Retinal pigment epithelial cell (primary cell): ENCODE results near the gene LETMD1.

ENCODE experiments used
- DNase-seq: peaks from one replicate; pipeline ENCODE4 v3.0.0-alpha.2; 2010; ENCODE audit warnings: low read depth
- H3K4me3 ChIP-seq: 2 replicates; pipeline ENCODE4 v1.5.1; 2011; ENCODE audit warnings: mild to moderate bottlenecking, low read length, control low read depth, moderate library complexity
- CTCF ChIP-seq: conservative IDR thresholded peaks from 2 replicates; pipeline ENCODE4 v1.5.1; 2011; ENCODE audit warnings: low read depth, low read length, control low read depth, inconsistent platforms

LETMD1 gene

GRCh38 chr12:51047655-51048540, at the start of gene LETMD1:
TSS of gene LETMD1 (plus strand) at chr12:51048327. CDS start at chr12:51048357, 30 bp downstream.
- peak; percentile 95 for DNase-seq
- peak; percentile 92 for TF ChIP-seq CTCF
- H3K4me3 ChIP-seq: peak within 1 kb of the TSS; percentile 96

- no peak for TF ChIP-seq CTCF
- no peak overlapping the region for H3K4me3 ChIP-seq
- no peak for DNase-seq
These were observed 49.0 kb upstream of the LETMD1 start for GRCh38 chr12:50999093-50999492.

- no peak for TF ChIP-seq CTCF
- H3K4me3 ChIP-seq: no peak overlapping the region
- no peak for DNase-seq
These were observed 47.9 kb upstream of the LETMD1 start for GRCh38 chr12:51000245-51000644.

- no peak for DNase-seq
- H3K4me3 ChIP-seq: no peak overlapping the region
- no peak for TF ChIP-seq CTCF
These were observed 46.3 kb upstream of the LETMD1 start for GRCh38 chr12:51001799-51002198.

- no peak overlapping the region for H3K4me3 ChIP-seq
- DNase-seq: no peak
- no peak for TF ChIP-seq CTCF
These were observed 43.6 kb upstream of the LETMD1 start for GRCh38 chr12:51004504-51004903.

- no peak for DNase-seq
- TF ChIP-seq CTCF: no peak
- no peak overlapping the region for H3K4me3 ChIP-seq
These were observed 43.1 kb upstream of the LETMD1 start for GRCh38 chr12:51005030-51005429.

- DNase-seq: no peak
- no peak overlapping the region for H3K4me3 ChIP-seq
- no peak for TF ChIP-seq CTCF
These were observed 42.5 kb upstream of the LETMD1 start for GRCh38 chr12:51005671-51006070.
